Glomerular endothelial cell (primary cell): Measurements from ENCODE around the gene KRT78. TPM values are rescaled to one million over a fixed set of nuclear protein-coding genes. Genes with fewer than 3 reads are reported as not detected.
"Not testable (repeated sequence)": the region's sequence is repeated elsewhere in the genome, so short reads cannot be mapped to it uniquely, and the experiment has no call there.

Experiments
- DNase-seq: peaks from one replicate; pipeline ENCODE4 v3.0.0-alpha.2; 2011; ENCODE audit warnings: low read depth, low spot score; ENCODE audit errors: extremely low read depth
- total RNA-seq: library from RNA; depleted of rRNA; stranded (reverse); fragments of >200 nt; gene quantifications from 2 replicates; pipeline ENCODE4 v1.2.3, GENCODE V29; 2015

The KRT78 gene
- not detected in 2 replicates for total RNA-seq

DNA sequence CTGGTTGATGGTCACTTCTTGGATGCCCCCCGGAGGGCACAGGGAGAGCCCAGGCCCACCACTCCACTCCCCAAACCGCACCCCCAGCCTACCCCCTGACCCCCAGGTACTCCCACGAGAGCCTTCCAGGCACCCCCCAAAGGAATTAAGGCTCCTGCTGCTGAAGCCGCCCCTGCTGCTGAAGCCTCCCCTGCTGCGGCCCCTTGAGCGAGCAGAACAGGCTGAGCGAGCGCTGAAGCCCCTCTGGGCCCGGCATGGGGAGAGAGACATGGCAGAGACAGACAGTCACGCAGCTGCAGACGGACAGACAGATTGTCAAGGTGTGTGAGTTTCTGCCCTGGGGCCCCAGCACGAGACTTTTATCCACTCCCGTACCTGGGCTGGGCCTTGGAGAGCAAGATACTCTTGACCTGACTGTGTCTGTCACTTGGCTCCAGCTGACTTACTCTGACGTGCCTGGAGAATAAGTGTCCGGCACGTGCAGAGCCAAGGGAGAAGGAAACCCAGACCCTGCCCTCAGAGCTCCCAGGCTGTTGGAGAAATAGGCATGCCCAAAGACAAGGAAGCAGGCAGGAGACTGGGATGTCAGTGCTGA lies at the start of gene KRT78:
TSS of gene KRT78 (minus strand) at position 334 of the 595 bp plus-strand sequence. CDS start at position 270, 64 bp downstream.
- DNase-seq: no peak

GRCh38 chr12:52896190-52897100 lies 47.7 kb upstream of the KRT78 start:
- DNase-seq: no peak

GRCh38 chr12:52895726-52896189 lies 47.0 kb upstream of the KRT78 start:
- no peak for DNase-seq

DNA sequence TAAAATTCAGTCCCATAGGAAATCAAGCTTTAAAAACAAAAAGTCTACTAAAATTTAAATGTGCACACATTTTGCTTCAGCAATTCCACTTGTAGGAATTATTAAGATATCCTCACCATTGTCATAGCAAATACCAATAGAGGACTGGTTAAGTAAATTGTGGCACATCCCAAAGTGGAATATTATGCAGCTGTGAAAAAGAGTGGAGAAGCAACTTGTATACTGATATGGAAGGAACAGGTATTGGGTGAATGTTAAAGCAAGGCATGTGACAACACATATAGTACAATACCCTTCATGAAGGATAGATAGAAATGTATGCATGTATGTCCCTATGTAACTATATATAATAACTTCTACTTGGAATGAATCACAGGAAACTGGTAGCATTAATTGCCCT lies 44.2 kb upstream of the KRT78 start:
- DNase-seq: no peak

GRCh38 chr12:52892207-52892852 lies 43.5 kb upstream of the KRT78 start:
- no peak for DNase-seq

DNA sequence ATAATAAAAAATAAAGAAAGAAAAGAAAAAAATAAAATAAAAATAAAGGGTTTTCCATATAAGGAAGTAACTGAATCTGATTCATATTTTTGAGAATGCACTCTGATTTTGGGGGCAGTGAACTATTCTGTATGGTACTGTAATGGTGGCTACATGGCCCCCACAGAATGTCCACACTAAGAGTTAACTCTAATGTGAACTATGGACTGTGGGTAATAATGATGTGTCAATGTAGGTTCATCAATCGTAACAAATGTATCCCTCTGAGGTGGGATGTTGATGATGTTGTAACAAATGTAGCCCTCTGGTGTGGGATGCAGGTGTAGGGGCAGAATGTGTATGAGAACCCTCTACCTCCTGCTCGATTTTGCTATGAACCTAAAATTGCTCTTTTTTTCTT lies 42.2 kb upstream of the KRT78 start:
- no peak for DNase-seq

DNA sequence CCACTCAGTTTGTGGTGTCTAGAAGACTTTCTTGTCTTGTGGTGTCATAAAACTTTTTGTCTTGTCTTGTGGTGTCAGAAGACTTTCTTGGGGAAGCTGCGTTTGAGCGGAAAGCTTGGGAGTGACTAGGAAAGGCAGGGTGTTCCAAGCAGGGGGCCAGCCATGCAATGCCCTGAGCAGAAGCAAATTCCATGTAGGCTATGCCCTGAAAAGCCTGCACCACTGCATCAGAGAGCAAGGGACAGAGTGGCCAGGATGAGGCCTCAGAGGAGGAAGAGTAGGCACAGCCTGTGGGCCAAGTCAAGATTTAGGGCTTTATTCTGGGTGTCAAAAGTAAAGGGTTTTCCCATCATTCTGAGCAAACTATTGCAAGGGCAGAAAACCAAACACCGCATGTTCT lies 41.6 kb upstream of the KRT78 start:
- DNase-seq: no peak

GRCh38 chr12:52884526-52885293 lies 35.9 kb upstream of the KRT78 start:
- no peak for DNase-seq

DNA sequence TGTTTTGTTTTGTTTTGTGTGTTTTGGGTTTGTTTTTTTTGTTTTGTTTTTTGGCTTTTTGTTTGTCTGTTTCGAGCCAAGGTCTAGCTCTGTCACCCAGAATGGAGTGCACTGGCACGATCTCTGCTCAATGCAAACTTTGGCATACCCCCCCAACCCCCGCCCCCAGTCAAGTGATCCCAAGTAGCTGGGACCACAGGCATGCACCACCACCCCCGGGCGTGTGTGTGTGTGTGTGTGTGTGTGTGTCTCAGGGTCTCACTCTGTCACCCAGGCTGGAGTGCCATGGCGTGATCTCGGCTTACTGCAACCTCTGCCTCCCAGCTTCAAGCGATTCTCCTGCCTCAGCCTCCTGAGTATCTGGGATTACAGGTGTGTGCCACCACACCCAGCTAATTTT lies 31.7 kb upstream of the KRT78 start:
- DNase-seq: not testable (repeated sequence)

- no peak for DNase-seq
These were observed 30.9 kb upstream of the KRT78 start for GRCh38 chr12:52879394-52880351.

- no peak for DNase-seq
These were observed 30.0 kb upstream of the KRT78 start for GRCh38 chr12:52878507-52879393.

GRCh38 chr12:52877242-52877641 lies 28.4 kb upstream of the KRT78 start:
- DNase-seq: no peak

DNA sequence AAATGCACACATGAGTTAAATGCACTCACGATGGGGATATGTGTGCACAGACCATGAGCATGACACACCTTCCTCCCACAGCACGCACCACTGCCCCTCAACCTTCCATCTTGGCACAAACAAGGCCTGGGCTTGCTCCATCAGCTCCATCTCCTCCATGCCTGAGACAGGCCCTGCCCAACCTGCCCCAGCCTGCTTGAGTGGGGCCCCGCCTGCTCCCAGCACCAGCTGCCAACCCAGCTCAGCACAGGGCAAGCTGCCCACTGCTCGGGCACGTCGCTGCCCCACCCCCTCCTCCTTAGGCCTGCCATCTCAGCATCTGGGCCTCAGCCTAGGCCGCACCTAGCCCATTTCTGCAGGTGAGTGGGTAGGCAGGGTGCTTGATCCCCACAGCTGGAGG lies 27.6 kb upstream of the KRT78 start:
- DNase-seq: no peak

GRCh38 chr12:52874573-52875435 lies 26.0 kb upstream of the KRT78 start:
- no peak for DNase-seq

DNA sequence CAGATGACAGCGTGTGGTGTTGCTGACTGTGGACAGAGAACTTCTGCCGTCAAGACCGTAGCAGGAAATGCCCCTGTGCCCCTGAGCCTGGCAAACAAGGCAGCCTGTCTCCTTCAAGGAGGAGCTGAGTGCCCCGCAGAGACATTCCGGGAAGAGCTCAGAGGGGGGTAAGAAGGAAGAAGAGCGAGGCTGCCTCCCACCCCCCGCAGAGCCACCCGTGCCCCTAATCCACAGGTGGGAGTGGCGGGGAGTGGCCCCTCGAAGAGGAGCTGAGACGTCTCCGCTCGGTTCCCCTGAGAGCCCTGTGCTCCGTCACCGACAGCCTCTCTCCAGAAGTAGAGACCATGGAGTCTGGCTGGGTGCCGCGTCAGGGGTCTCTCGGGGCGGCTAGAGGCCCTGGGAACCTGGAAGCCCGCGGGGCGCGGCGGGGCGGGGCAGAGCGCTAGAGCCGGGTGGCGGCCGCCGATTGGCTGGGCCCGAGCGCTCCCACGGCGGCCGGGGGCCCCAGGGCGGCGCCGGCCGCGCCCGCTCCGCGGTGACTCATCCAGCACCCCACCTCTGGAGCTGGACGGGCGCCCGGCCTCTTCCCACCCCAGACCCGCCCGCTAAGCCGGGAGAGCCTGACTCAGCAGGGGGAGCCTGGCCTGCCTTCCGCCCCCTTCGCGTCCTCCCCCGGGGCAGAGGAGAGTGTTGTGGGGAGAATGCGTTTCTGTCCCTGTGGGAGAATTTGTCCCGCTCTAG lies 25.2 kb upstream of the KRT78 start:
- DNase-seq: no peak

DNA sequence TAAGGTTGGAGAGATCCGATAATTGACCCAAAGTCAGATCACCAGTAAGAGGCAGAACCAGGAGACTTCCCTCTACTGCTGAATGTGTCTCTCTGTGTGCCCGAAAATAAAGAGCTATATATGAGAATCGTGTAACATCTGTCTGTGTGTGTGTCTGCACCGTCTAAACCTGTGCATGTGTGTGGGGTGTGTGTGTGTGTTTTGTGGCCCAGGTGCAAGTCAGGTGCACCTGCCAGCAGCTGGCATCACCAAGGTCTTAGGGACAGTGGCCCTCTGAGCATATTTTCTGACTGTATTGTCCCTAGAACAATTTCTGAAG lies 24.7 kb upstream of the KRT78 start:
- no peak for DNase-seq
